ENCODE data around the gene MAP7.

MAP7 gene

DNA sequence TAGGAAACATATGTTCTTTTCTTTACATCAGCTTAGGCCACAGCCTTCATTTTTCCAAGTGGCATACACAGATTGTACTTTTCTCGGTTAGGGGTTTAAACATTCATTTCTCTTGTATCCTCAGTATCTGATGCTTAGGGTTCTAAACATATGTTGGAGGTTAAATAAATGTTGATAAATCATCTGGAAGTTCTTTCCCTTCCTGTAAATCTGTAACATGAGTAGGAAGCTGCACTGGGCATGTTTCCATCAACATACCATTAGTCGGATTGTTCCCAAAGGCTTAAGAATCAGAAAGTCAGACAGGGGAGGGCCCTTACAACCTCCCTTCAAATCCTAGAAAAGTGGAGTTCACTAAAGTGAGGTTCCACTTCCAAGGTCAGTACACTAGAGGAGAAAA, 205.8 kb downstream of the MAP7 start:
- no peak for DNase-seq (ENCODE audit: low spot score)
- no peak for TF ChIP-seq CTCF (IDR thresholded peaks at IDR 0.05; ENCODE audit: extremely low read depth, missing control alignments)

GRCh38 chr6:136343700-136344099, 206.5 kb downstream of the MAP7 start:
- DNase-seq (ENCODE audit: low spot score): no peak
- no peak for TF ChIP-seq CTCF (IDR thresholded peaks at IDR 0.05; ENCODE audit: extremely low read depth, missing control alignments)

GRCh38 chr6:136343275-136343674, 206.9 kb downstream of the MAP7 start:
- no peak for DNase-seq (ENCODE audit: low spot score)

DNA sequence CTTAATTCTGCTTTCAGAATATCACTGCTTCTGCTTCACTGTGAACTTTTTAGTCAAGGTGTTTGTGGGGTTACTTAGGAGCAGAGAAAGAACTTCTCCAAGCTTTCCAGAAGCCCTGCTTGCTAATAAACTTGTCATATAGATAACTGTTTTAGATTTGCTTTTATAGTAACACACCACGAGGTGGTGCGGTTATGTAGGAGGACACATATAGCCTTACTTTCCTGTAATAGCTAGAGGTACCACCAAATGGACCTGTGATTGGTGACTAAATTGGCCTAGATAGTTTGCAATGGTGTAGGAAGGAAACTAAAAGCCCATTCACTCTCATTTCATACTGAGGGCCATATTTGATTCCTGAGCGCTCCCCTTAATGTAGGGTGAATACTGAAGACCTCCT, 208.3 kb downstream of the MAP7 start:
- DNase-seq (ENCODE audit: low spot score): no peak
- no peak for TF ChIP-seq CTCF (IDR thresholded peaks at IDR 0.05; ENCODE audit: extremely low read depth, missing control alignments)

More at GRCh38 chr6:136343275-136343674, 206.9 kb downstream of the MAP7 start:
- no peak for TF ChIP-seq CTCF (IDR thresholded peaks at IDR 0.05; ENCODE audit: extremely low read depth, missing control alignments)

- TF ChIP-seq CTCF (IDR thresholded peaks at IDR 0.05; ENCODE audit: extremely low read depth, missing control alignments): no peak
- DNase-seq (ENCODE audit: low spot score): no peak
These were observed 208.9 kb downstream of the MAP7 start for GRCh38 chr6:136341367-136341766.

DNA sequence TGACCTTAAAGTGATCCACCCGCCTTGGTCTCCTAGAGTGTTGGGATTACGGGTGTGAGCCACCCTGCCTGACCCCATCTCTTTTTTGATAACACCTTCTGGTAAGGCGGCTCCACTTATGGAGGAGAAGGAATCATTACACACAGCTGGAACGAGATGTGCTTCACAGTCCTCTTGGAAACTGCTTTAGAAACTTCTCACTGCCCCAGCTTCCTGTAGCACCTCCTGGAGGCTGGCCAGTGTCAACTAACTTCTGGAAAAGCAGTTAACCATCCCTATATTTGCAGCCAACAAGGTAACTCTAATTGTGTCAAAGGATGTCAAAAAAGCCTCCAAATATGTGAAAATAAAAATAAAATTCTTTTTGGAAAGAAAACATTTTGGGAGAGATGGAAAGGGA, 211.7 kb downstream of the MAP7 start:
- DNase-seq (ENCODE audit: low spot score): no peak
- TF ChIP-seq CTCF (IDR thresholded peaks at IDR 0.05; ENCODE audit: extremely low read depth, missing control alignments): no peak

DNA sequence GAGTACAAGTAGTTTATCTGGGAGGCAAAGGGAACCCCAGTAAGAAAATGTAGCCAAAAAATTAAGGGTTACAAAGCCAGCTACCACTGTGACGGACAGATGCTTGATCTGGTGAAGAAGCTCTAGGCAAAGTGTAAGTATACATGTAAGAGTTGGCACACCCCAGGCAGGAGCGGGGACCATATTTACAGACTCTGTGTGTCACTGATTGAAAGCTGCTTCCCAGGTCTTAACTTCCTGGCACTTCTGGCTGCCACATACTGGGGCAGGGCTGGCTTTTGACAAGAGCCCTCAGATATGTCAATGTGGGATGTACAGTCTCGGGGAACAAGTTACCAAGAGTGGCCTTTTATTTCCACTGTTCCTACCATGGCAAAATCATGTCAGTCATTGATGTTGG, 212.6 kb downstream of the MAP7 start:
- DNase-seq (ENCODE audit: low spot score): no peak
- no peak for TF ChIP-seq CTCF (IDR thresholded peaks at IDR 0.05; ENCODE audit: extremely low read depth, missing control alignments)
